22Rv1 (cell line): Measurements from ENCODE around the gene LRRC23.
"Not testable (repeated sequence)": the region's sequence is repeated elsewhere in the genome, so short reads cannot be mapped to it uniquely, and the experiment has no call there.

Source experiments
- ZFX ChIP-seq: fragments of 450-650 bp; IDR thresholded peaks from 2 replicates; pipeline ENCODE4 v1.6.1; 2017; ENCODE audit warnings: antibody characterized with exemption, borderline replicate concordance
- TF ChIP-seq, protein P1 (sequence below): fragments of 450-650 bp; IDR thresholded peaks from 2 replicates; pipeline ENCODE4 v1.5.1; 2017; ENCODE audit warnings: mild to moderate bottlenecking

DNA sequence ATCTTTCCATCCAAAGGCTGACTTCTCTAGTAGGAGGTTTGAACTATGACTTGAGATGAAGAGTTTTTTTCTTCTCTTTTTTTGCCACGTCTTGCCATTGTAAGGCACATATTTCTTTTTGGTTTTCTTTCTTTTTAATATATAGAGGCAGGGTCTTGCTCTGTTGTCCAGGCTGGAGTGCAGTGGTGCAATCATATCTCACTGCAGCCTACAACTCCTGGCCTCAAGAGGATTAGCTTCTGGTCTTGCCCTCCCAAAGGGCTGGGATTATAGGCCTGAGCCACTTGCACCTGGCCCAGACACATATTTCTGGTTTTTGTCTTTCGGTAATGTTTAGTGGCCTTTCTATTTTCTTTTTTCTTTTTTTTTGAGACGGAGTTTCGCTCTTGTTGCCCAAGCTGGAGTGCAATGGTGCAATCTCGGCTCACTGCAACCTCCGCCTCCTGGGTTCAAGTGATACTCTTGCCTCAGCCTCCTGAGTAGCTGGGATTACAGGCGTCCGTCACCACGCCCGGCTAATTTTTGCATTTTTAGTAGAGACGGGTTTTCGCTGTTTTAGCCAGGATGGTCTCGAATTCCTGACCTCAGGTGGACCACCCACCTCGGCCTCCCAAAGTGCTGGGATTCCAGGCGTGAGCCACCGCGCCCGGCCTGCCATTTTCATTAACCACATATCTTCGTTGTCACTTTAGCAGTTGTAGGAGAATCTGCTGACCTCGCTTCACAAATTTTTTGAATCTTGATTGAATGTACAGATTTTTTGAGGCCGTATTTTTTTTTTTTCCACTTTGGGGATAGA is 14.6 kb upstream of the LRRC23 start:
- TF ChIP-seq, protein P1, sequence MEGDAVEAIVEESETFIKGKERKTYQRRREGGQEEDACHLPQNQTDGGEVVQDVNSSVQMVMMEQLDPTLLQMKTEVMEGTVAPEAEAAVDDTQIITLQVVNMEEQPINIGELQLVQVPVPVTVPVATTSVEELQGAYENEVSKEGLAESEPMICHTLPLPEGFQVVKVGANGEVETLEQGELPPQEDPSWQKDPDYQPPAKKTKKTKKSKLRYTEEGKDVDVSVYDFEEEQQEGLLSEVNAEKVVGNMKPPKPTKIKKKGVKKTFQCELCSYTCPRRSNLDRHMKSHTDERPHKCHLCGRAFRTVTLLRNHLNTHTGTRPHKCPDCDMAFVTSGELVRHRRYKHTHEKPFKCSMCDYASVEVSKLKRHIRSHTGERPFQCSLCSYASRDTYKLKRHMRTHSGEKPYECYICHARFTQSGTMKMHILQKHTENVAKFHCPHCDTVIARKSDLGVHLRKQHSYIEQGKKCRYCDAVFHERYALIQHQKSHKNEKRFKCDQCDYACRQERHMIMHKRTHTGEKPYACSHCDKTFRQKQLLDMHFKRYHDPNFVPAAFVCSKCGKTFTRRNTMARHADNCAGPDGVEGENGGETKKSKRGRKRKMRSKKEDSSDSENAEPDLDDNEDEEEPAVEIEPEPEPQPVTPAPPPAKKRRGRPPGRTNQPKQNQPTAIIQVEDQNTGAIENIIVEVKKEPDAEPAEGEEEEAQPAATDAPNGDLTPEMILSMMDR: not testable (repeated sequence)
- TF ChIP-seq ZFX: not testable (repeated sequence)
